Smooth muscle cell (in vitro differentiated cells): ENCODE measurements around the gene WDR26. TPM values are rescaled to one million over a fixed set of nuclear protein-coding genes. Genes with fewer than 3 reads are reported as not detected.

Source experiments
- DNase-seq: peaks from one replicate; lab custom pipeline; 2025; ENCODE audit not compliant: unreplicated experiment; lab: John Stamatoyannopoulos, UW
- H2AFZ ChIP-seq: fragments of 200-600 bp; sonication (generic); 2 replicates; pipeline ENCODE4 v1.6.0; 2016; ENCODE audit warnings: antibody characterized with exemption, low read depth, mild to moderate bottlenecking
- H3F3A ChIP-seq: fragments of 200-600 bp; sonication (generic); 2 replicates; pipeline ENCODE4 v1.6.0; 2017; ENCODE audit warnings: antibody characterized with exemption, low read depth
- H3K27ac ChIP-seq: fragments of 200-600 bp; sonication (generic); 2 replicates; pipeline ENCODE4 v1.5.1; 2016; ENCODE audit warnings: low read depth, mild to moderate bottlenecking
- H3K27me3 ChIP-seq: fragments of 200-600 bp; sonication (generic); 2 replicates; pipeline ENCODE4 v1.6.1; 2016; ENCODE audit warnings: low read depth, mild to moderate bottlenecking
- H3K36me3 ChIP-seq: fragments of 200-600 bp; sonication (generic); 2 replicates; pipeline ENCODE4 v1.5.1; 2016; ENCODE audit warnings: low read depth
- H3K4me1 ChIP-seq: fragments of 200-600 bp; sonication (generic); 2 replicates; pipeline ENCODE4 v1.5.1; 2016; ENCODE audit warnings: low read depth
- H3K4me2 ChIP-seq: fragments of 200-600 bp; sonication (generic); 2 replicates; pipeline ENCODE4 v1.6.0; 2016; ENCODE audit warnings: mild to moderate bottlenecking
- H3K4me3 ChIP-seq: fragments of 200-600 bp; sonication (generic); 2 replicates; pipeline ENCODE4 v1.5.1; 2016; ENCODE audit warnings: mild to moderate bottlenecking
- H3K79me2 ChIP-seq: fragments of 200-600 bp; sonication (generic); 2 replicates; pipeline ENCODE4 v1.6.0; 2016; ENCODE audit warnings: low read depth, mild to moderate bottlenecking
- H3K9ac ChIP-seq: fragments of 200-600 bp; sonication (generic); 2 replicates; pipeline ENCODE4 v1.6.0; 2016; ENCODE audit warnings: low read depth
- H3K9me3 ChIP-seq: fragments of 200-600 bp; sonication (generic); replicated peaks from 2 replicates; pipeline ENCODE4 v1.5.1; 2016; ENCODE audit warnings: low read depth
- H4K20me1 ChIP-seq: fragments of 200-600 bp; sonication (generic); 2 replicates; pipeline ENCODE4 v1.6.0; 2016; ENCODE audit warnings: low read depth
- CTCF ChIP-seq: fragments of 200-600 bp; sonication (generic); IDR thresholded peaks from 2 replicates; pipeline ENCODE4 v1.5.1; 2017; ENCODE audit warnings: borderline replicate concordance, mild to moderate bottlenecking, antibody characterized with exemption; ENCODE audit not compliant: insufficient read depth, poor library complexity, severe bottlenecking
- WGBS: methylation state at CpG from one replicate; pipeline ENCODE4 v1.1.7; 2016; ENCODE audit warnings: low lambda C conversion rate; 5-methylcytosine and 5-hydroxymethylcytosine counted together
- polyA plus RNA-seq: library from polyadenylated mRNA; unstranded; fragments of >200 nt; fragmentation: Nextera tagmentation; extraction: Ambion mirVana; gene quantifications from 2 replicates; pipeline ENCODE4 v1.2.1, GENCODE V29; 2016
- total RNA-seq: library from RNA; depleted of rRNA; stranded (reverse); fragments of >200 nt; gene quantifications from 2 replicates; pipeline ENCODE4 v1.2.3, GENCODE V29; 2014

WDR26 gene
- total and polyA plus RNA-seq, 2 experiments from 2014 or later, result 8.6 to 81.4 TPM

GRCh38 chr1:224393294-224393693, 41.3 kb downstream of the WDR26 start:
- Histone ChIP-seq H3K4me3 (no peak overlapping the region), H3K36me3 (peaks cover 44% of the 10 kb centered on the region), H3K79me2 (no peaks in the 10 kb centered on the region), H2AFZ (no peak overlapping the region), H3K4me1 (no peaks in the 10 kb centered on the region), H3K9ac (no peak overlapping the region), H4K20me1 (peaks cover 49% of the 10 kb centered on the region), H3F3A (peaks cover 17% of the 10 kb centered on the region), H3K27me3 (no peaks in the 10 kb centered on the region), H3K27ac (no peak overlapping the region), H3K4me2 (no peak overlapping the region), H3K9me3 (no peaks in the 10 kb centered on the region)
- WGBS, result 99% methylated on average over 3 of the region's 3 CpGs
- no peak for DNase-seq
- no peak for TF ChIP-seq CTCF

GRCh38 chr1:224392411-224393249, 42.0 kb downstream of the WDR26 start:
- Histone ChIP-seq H3K36me3 (peaks cover 39% of the 10 kb centered on the region), H3K4me3 (no peak overlapping the region), H3K27me3 (no peaks in the 10 kb centered on the region), H3K9ac (no peak overlapping the region), H3K4me2 (no peak overlapping the region), H3K79me2 (no peaks in the 10 kb centered on the region), H3K27ac (no peak overlapping the region), H4K20me1 (peaks cover 45% of the 10 kb centered on the region), H2AFZ (no peak overlapping the region), H3K4me1 (no peaks in the 10 kb centered on the region), H3K9me3 (no peaks in the 10 kb centered on the region), H3F3A (peaks cover 17% of the 10 kb centered on the region)
- no peak for TF ChIP-seq CTCF
- 88% methylated on average over 4 of the region's 4 CpGs for WGBS
- DNase-seq, result no peak

- Histone ChIP-seq H3K4me2 (no peak overlapping the region), H3F3A (peaks cover 25% of the 10 kb centered on the region), H4K20me1 (peaks cover 53% of the 10 kb centered on the region), H3K4me1 (no peaks in the 10 kb centered on the region), H3K9ac (no peak overlapping the region), H3K9me3 (no peaks in the 10 kb centered on the region), H3K4me3 (no peak overlapping the region), H3K79me2 (no peaks in the 10 kb centered on the region), H3K27me3 (no peaks in the 10 kb centered on the region), H3K27ac (no peak overlapping the region), H3K36me3 (peaks cover 33% of the 10 kb centered on the region), H2AFZ (no peak overlapping the region)
- no peak for TF ChIP-seq CTCF
- no peak for DNase-seq
- WGBS, result 97% methylated on average over 5 of the region's 5 CpGs
These were observed 44.1 kb downstream of the WDR26 start for GRCh38 chr1:224390517-224390916.

- Histone ChIP-seq H4K20me1 (peaks cover 36% of the 10 kb centered on the region), H3K9me3 (no peaks in the 10 kb centered on the region), H3K79me2 (no peaks in the 10 kb centered on the region), H3K36me3 (peaks cover 27% of the 10 kb centered on the region), H3K9ac (peak overlapping the region; percentile 1), H3K27me3 (no peaks in the 10 kb centered on the region), H3F3A (peaks cover 22% of the 10 kb centered on the region), H3K27ac (peak overlapping the region; percentile 72), H3K4me1 (no peaks in the 10 kb centered on the region), H3K4me3 (no peak overlapping the region), H3K4me2 (no peak overlapping the region), H2AFZ (no peak overlapping the region)
- 95% methylated on average over 2 of the region's 2 CpGs for WGBS
- TF ChIP-seq CTCF, result no peak
- DNase-seq, result no peak
These were observed 46.7 kb downstream of the WDR26 start for GRCh38 chr1:224387943-224388342.
